Neural progenitor cell (in vitro differentiated cells): ENCODE results near the gene FRAS1. TPM values are rescaled to one million over a fixed set of nuclear protein-coding genes. Genes with fewer than 3 reads are reported as not detected.

ENCODE experiments used
- DNase-seq: peaks from one replicate; pipeline ENCODE4 v3.0.0-alpha.2; 2016; ENCODE audit warnings: low spot score
- H2AFZ ChIP-seq: fragments of 200-600 bp; sonication (generic); replicated peaks from 2 replicates; pipeline ENCODE4 v1.6.1; 2016; ENCODE audit warnings: antibody characterized with exemption
- H3F3A ChIP-seq: fragments of 200-600 bp; sonication (generic); 2 replicates; pipeline ENCODE4 v1.6.1; 2016; ENCODE audit warnings: antibody characterized with exemption, low read depth
- H3K27ac ChIP-seq: fragments of 200-600 bp; sonication (generic); 2 replicates; pipeline ENCODE4 v1.5.1; 2016; ENCODE audit warnings: mild to moderate bottlenecking
- H3K27me3 ChIP-seq: fragments of 200-600 bp; sonication (generic); 2 replicates; pipeline ENCODE4 v1.6.1; 2016; ENCODE audit warnings: mild to moderate bottlenecking, moderate library complexity
- H3K36me3 ChIP-seq: fragments of 200-600 bp; sonication (generic); 2 replicates; pipeline ENCODE4 v1.5.1; 2016
- H3K4me1 ChIP-seq: fragments of 200-600 bp; sonication (generic); 2 replicates; pipeline ENCODE4 v1.6.1; 2016; ENCODE audit warnings: mixed run types
- H3K4me2 ChIP-seq: fragments of 200-600 bp; sonication (generic); 2 replicates; pipeline ENCODE4 v1.6.1; 2016
- H3K4me3 ChIP-seq: fragments of 200-600 bp; sonication (generic); 2 replicates; pipeline ENCODE4 v1.5.1; 2016
- H3K79me2 ChIP-seq: fragments of 200-600 bp; sonication (generic); 2 replicates; pipeline ENCODE4 v1.6.1; 2016; ENCODE audit warnings: low read depth
- H3K9ac ChIP-seq: fragments of 200-600 bp; sonication (generic); 2 replicates; pipeline ENCODE4 v1.6.1; 2016
- H3K9me3 ChIP-seq: fragments of 200-600 bp; sonication (generic); 2 replicates; pipeline ENCODE4 v1.5.1; 2016; ENCODE audit warnings: low read depth
- H4K20me1 ChIP-seq: fragments of 200-600 bp; sonication (generic); 2 replicates; pipeline ENCODE4 v1.6.1; 2016; ENCODE audit warnings: low read depth
- H3K27ac Mint-ChIP-seq: 3 replicates; pipeline ENCODE4 v1.8.0; 2021; ENCODE audit warnings: mixed read lengths
- H3K27me3 Mint-ChIP-seq: 2 replicates; pipeline ENCODE4 v1.8.0; 2022; ENCODE audit warnings: low read depth, mild to moderate bottlenecking, inconsistent platforms, moderate library complexity, mixed read lengths; ENCODE audit not compliant: insufficient read depth
- H3K36me3 Mint-ChIP-seq: 3 replicates; pipeline ENCODE4 v1.8.0; 2021; ENCODE audit warnings: mixed read lengths
- H3K4me1 Mint-ChIP-seq: 3 replicates; pipeline ENCODE4 v1.8.0; 2021; ENCODE audit warnings: mixed read lengths
- H3K4me3 Mint-ChIP-seq: 3 replicates; pipeline ENCODE4 v1.8.0; 2021; ENCODE audit warnings: mild to moderate bottlenecking, moderate library complexity, mixed read lengths
- H3K9me3 Mint-ChIP-seq: 3 replicates; pipeline ENCODE4 v1.8.0; 2020; ENCODE audit warnings: mixed read lengths
- EZH2 ChIP-seq: fragments of 200-600 bp; sonication (generic); IDR thresholded peaks from 2 replicates; pipeline ENCODE4 v1.6.1; 2017; ENCODE audit warnings: antibody characterized with exemption, mild to moderate bottlenecking, moderate library complexity
- EZH2phosphoT487 ChIP-seq: fragments of 200-600 bp; sonication (generic); IDR thresholded peaks from 2 replicates; pipeline ENCODE4 v1.6.1; 2017; ENCODE audit warnings: antibody characterized with exemption
- total RNA-seq: library from RNA; depleted of rRNA; stranded (reverse); fragments of >200 nt; gene quantifications from 2 replicates; pipeline ENCODE4 v1.2.3, GENCODE V29; 2015; ENCODE audit warnings: low replicate concordance
- TF ChIP-seq, protein P1 (sequence below): fragments of 200-600 bp; sonication (generic); IDR thresholded peaks from 2 replicates; pipeline ENCODE4 v1.5.1; 2017; ENCODE audit warnings: antibody characterized with exemption, mild to moderate bottlenecking

Gene FRAS1
- total RNA-seq, 1 donor from 2014 or later = 21.3 TPM

DNA sequence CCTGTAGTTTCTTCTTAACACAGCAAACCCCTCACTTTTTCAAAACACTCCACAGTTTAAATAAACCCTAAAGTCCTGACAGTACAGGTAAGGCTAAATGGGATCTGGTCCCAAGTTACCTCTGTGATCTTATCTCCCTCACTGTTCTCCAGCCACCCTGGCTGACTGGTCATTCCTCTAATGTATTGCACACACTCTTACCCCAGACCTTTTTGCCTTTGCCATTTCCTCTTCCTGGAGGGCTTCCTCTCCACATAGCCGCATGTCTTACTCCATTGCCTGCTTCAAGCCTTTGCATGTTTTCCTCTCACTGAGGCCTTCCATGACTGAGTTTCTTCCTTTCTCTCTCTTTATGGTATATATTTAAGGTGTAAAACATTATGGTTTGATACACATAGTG, 474.9 kb downstream of the FRAS1 start:
- Histone ChIP-seq H3K79me2 (no peaks in the 10 kb centered on the region), H3K36me3 (no peaks in the 10 kb centered on the region), H3K4me2 (no peak overlapping the region), H3K9me3 (no peaks in the 10 kb centered on the region), H3K9ac (no peak overlapping the region), H2AFZ (no peak overlapping the region), H3K4me1 (peaks cover 4% of the 10 kb centered on the region), H3F3A (no peaks in the 10 kb centered on the region), H3K27ac (no peak overlapping the region), H3K27me3 (no peaks in the 10 kb centered on the region), H3K4me3 (no peak overlapping the region), H4K20me1 (no peaks in the 10 kb centered on the region)
- DNase-seq = no peak
- peaks cover 2% of the 10 kb centered on the region for H3K9me3 Mint-ChIP-seq
- H3K27me3 Mint-ChIP-seq = no peaks in the 10 kb centered on the region
- TF ChIP-seq EZH2phosphoT487 (no peak), EZH2 (no peak)
- TF ChIP-seq, protein P1, sequence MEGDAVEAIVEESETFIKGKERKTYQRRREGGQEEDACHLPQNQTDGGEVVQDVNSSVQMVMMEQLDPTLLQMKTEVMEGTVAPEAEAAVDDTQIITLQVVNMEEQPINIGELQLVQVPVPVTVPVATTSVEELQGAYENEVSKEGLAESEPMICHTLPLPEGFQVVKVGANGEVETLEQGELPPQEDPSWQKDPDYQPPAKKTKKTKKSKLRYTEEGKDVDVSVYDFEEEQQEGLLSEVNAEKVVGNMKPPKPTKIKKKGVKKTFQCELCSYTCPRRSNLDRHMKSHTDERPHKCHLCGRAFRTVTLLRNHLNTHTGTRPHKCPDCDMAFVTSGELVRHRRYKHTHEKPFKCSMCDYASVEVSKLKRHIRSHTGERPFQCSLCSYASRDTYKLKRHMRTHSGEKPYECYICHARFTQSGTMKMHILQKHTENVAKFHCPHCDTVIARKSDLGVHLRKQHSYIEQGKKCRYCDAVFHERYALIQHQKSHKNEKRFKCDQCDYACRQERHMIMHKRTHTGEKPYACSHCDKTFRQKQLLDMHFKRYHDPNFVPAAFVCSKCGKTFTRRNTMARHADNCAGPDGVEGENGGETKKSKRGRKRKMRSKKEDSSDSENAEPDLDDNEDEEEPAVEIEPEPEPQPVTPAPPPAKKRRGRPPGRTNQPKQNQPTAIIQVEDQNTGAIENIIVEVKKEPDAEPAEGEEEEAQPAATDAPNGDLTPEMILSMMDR = no peak
- peaks cover 4% of the 10 kb centered on the region for H3K4me1 Mint-ChIP-seq
- no peak overlapping the region for H3K27ac Mint-ChIP-seq
- H3K36me3 Mint-ChIP-seq = peaks cover 6% of the 10 kb centered on the region
- no peak overlapping the region for H3K4me3 Mint-ChIP-seq

DNA sequence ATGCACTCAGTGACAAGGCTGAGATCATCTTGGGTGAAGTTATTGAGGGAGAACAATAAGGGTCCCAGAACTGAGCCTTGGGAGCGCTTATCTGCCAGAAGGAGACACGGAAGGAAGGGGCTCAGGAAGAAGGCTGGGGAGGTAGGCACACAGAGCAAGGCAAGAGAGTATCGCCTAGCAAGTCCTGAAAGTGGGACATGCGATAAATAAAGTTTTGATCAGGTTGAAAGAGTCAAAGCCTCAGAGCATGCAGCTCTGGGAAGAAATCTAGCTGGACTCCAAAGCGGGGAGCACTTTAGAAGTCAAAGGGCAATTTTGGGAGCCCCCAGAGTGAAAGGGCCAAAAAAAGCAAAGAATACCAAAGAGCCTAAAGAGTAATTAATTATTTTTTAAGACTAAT, 476.7 kb downstream of the FRAS1 start:
- H3K27me3 ChIP-seq = no peaks in the 10 kb centered on the region
- H3K4me1 ChIP-seq = peaks cover 7% of the 10 kb centered on the region
- DNase-seq = no peak

DNA sequence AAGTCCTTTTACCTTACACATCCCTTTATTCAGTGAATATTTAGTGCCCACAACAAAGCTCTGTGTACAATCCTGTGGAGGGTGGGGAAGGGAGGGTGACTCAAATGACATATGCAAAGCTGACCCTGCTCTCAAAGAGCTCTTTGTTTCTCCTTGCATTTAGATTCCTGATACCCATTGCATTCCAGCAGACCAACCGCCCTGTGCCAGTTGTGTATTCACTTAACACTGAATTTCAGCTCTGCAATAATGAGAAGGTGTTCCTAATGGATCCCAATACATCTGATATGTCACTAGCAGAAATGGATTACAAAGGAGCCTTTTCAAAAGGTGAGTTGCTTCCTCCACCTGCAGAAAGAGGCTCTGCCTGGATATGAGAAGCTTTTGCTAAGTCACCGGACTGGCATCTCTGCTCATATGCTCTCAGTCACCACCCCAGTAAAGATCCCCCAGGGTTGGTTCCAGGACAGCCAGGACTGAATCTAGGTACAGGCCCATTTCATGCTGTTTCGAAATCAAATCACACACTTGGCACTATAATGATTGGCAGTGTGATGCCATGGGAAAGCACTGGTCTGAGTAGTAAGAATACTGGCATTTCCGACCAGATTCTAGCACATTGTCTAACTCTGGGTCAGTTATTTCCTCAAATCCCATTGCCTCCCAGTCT, 477.3 kb downstream of the FRAS1 start:
- TF ChIP-seq EZH2 (no peak), EZH2phosphoT487 (no peak)
- TF ChIP-seq, protein P1 = no peak
- Histone ChIP-seq H2AFZ (no peak overlapping the region), H3K9ac (no peak overlapping the region), H3F3A (no peaks in the 10 kb centered on the region), H3K27me3 (no peaks in the 10 kb centered on the region), H3K9me3 (no peaks in the 10 kb centered on the region), H4K20me1 (no peaks in the 10 kb centered on the region), H3K4me1 (peaks cover 7% of the 10 kb centered on the region), H3K36me3 (no peaks in the 10 kb centered on the region), H3K4me3 (no peak overlapping the region), H3K27ac (no peak overlapping the region), H3K4me2 (no peak overlapping the region), H3K79me2 (no peaks in the 10 kb centered on the region)
- Mint-ChIP-seq H3K4me3 (no peak overlapping the region), H3K36me3 (peaks cover 13% of the 10 kb centered on the region), H3K27ac (no peak overlapping the region), H3K4me1 (peaks cover 4% of the 10 kb centered on the region), H3K27me3 (no peaks in the 10 kb centered on the region), H3K9me3 (peaks cover 2% of the 10 kb centered on the region)
- DNase-seq = peak; percentile 26

More for the DNA sequence above, 476.7 kb downstream of the FRAS1 start:
- Histone ChIP-seq H3K36me3 (no peaks in the 10 kb centered on the region), H3K79me2 (no peaks in the 10 kb centered on the region), H3K27ac (no peak overlapping the region), H3K4me2 (no peak overlapping the region), H4K20me1 (no peaks in the 10 kb centered on the region), H3K9ac (no peak overlapping the region), H3K9me3 (no peaks in the 10 kb centered on the region), H3K4me3 (no peak overlapping the region), H3F3A (no peaks in the 10 kb centered on the region), H2AFZ (no peak overlapping the region)
- peaks cover 9% of the 10 kb centered on the region for H3K36me3 Mint-ChIP-seq
- peaks cover 4% of the 10 kb centered on the region for H3K4me1 Mint-ChIP-seq
- H3K4me3 Mint-ChIP-seq = no peak overlapping the region
- no peak overlapping the region for H3K27ac Mint-ChIP-seq
- H3K27me3 Mint-ChIP-seq = no peaks in the 10 kb centered on the region
- peaks cover 2% of the 10 kb centered on the region for H3K9me3 Mint-ChIP-seq
- no peak for TF ChIP-seq EZH2
- no peak for TF ChIP-seq EZH2phosphoT487
- TF ChIP-seq, protein P1 = no peak
